Measurements from ENCODE around the gene HOXD12.

The HOXD12 gene

GRCh38 chr2:176105730-176106580, 6.4 kb downstream of the HOXD12 start:
- no peak overlapping the region for H3K27ac ChIP-seq

GRCh38 chr2:176106581-176107539, 7.3 kb downstream of the HOXD12 start, which contains the start of gene HOXD11:
Gene HOXD11, plus strand, starts transcription at chr2:176107280. Its CDS starts 76 bp downstream, at chr2:176107356.
- H3K27ac ChIP-seq = no peak within 1 kb of the TSS
- peak; percentile 6; the same call in 1 of the 2 replicates for TF ChIP-seq CTCF (conservative IDR thresholded peaks at IDR 0.05)

More at GRCh38 chr2:176105730-176106580, 6.4 kb downstream of the HOXD12 start:
- no peak for TF ChIP-seq CTCF (conservative IDR thresholded peaks at IDR 0.05)

GRCh38 chr2:176107731-176108181, 8.2 kb downstream of the HOXD12 start:
- H3K27ac ChIP-seq = no peak overlapping the region
- no peak for TF ChIP-seq CTCF (conservative IDR thresholded peaks at IDR 0.05)

GRCh38 chr2:176109192-176109901, 9.8 kb downstream of the HOXD12 start:
- no peak for TF ChIP-seq CTCF (conservative IDR thresholded peaks at IDR 0.05)
- no peak overlapping the region for H3K27ac ChIP-seq

- H3K27ac ChIP-seq = no peak overlapping the region
- no peak for TF ChIP-seq CTCF (conservative IDR thresholded peaks at IDR 0.05)
These were observed 10.4 kb downstream of the HOXD12 start for GRCh38 chr2:176109946-176110345.

GRCh38 chr2:176110415-176111308, 11.1 kb downstream of the HOXD12 start:
- TF ChIP-seq CTCF (conservative IDR thresholded peaks at IDR 0.05) = no peak
- no peak overlapping the region for H3K27ac ChIP-seq
